SIG-M5 treated with dmso at 0.1 percent for 504 hours (cell line): Measurements from ENCODE around the gene TCF12.
"Not testable (repeated sequence)": the region's sequence is repeated elsewhere in the genome, so short reads cannot be mapped to it uniquely, and the experiment has no call there.

Source experiments
- DNase-seq: peaks from one replicate; lab custom pipeline; 2025; ENCODE audit not compliant: unreplicated experiment; lab: John Stamatoyannopoulos, UW

Gene TCF12

DNA sequence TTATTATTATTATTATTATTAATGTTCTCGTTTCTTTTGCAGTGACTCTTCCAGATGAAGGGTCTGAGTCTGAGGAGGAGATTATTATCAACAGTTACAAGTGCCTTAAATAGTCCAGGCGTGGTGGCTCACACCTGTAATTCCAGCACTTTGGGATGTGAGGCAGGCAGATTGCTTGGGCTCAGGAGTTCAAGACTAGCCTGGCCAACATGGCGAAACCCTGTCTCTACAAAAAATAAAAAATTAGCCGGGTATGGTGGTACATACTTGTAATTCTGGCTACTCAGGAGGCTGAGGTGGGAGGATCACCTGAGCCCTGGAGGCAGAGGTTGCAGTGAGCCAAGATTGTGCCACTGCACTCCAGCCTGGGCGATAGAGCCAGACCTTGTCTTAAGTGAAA lies 96.5 kb downstream of the TCF12 start:
- DNase-seq: not testable (repeated sequence)

DNA sequence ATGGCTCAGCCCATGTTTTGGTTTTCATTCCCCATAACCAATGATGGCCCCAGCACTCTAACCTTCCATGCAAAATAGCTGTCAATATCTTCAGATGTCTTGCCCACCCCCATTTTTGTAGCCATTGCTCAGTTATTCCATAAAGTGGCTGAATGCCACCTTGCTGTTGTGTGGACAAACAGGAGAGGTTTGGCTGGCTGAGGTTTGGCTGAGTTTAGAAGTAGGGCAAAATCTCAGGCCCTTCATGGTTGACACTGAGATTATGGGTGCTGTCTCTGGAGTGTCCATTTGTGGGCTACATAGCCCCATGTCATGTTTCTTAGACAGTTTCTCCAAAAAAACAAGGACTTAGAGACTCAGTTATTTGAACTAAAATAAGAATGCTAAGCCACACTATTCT lies 96.9 kb downstream of the TCF12 start:
- DNase-seq: no peak

DNA sequence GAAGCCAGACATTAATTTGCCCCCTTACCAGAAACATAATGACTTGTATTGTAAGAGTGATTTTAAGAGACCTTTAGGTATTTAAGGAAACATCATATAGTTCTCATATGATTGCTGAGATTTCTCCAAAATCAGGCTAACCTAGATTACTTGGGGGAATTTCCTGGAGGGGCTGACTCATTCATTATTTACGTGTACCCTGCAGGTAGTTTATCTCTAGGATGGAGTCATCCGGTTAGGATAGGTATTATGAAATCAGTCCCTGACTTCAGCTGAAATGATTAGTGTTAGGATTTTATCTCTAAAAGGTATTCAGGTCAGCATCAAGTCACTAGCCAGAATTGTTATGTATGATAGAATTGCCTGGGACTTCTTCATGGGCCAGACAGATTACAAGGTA lies 97.5 kb downstream of the TCF12 start:
- no peak for DNase-seq

DNA sequence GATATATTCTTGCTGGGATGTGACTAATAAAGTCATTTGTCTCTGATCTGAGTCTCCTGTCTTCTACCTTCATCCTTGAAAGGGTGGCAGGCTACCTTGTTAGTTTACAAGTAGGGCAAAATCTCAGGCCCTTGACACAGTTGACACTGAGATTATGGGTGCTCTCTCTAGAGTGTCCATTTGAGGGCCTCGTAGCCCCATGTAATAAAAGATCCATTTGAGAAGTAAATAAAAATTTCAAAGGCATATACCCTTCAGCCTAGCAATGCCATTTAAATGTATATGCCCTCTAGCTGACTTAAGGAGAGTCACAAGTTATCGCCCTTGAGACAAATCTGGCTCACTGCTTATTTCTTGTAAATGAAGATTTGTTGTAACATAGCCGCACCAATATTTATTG lies 98.6 kb downstream of the TCF12 start:
- DNase-seq: no peak

- no peak for DNase-seq
Observed at GRCh38 chr15:57018151-57018550, 99.7 kb downstream of the TCF12 start.

DNA sequence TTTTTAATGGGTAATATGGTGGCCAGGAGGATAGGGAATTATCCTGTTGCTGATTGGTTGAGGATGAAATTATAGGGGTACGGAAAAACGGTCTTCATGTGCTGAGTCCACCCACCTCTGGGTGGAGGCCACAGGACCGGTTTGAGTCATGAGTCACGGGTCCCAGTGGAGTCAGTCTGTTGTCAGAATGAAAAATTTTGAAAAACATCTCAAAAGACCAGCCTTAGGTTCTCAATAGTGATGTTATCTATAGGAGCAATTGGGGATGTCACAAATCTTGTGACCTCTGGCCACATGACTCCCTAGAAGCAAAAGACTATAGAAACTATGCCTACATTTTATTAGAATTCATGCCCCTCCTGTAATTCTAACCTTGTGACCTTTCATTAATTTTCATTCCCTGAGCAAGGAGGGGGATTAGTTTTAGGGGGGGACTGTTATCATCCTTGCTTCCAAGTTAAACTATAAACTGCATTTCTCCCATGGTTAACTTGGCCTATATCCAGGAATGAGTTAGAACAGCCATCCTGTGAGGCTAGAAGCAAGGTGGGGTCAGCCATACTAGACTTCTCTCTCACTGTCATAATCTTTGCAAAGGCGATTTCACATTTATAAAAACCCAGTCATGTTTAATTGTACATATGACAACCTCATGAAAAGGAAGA lies 101.2 kb downstream of the TCF12 start:
- DNase-seq: no peak

DNA sequence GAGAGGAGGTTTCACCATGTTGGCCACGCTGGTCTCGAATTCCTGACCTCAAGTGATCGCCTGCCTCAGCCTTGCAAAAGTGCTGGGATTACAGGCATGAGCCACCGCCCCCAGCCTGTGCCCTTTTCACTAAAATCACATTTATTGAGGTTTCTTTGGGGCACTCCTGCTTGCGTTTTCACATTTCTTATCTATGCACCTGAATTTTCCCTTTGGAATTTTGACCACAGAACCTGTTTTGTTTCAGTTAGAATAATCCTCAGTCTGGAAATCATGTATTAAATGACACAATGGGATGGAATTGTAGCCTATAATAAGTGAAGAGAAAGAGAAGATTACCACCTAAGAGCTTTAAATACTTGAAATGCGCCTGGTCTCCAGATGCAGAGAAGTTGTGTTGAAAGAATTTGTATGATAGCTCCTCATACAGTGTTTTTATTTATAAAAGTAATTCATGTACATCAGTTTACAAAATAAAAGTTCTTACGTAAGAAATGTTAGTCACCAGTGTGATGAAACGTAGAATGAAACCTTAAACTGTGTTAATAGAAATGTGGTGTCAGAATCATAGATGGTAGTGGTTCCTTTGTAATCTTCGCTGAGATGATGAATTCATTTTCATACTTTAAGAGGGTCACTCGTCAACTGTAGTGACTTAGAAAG lies 107.0 kb downstream of the TCF12 start:
- DNase-seq: peak; percentile 33

DNA sequence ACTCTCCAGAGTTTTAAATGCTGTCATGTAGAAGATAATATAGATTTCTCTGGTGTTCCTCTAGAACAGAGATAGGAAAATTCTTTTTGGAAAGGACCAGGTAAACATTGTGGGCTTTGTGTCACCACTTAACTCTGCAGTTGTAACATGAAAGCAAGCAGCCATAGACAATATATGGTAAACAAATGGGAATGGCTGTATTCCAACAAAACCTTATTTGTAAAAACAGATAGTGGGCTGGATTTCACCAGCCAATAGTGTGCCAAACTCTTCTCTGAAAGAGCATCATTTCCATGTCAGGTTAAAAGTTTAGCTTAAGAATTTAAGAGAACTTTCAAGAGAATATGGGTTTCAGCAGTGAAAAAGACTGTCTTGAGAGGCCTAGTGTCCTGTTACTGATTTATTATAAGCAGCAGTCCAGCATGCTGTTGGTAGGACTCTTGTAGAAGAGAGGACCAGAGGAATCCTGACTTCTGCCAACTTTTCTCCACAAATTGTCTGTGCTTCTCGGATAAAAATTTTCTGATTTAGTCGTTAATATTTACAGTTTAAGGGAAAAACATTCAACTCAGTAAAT lies 107.7 kb downstream of the TCF12 start:
- no peak for DNase-seq

DNA sequence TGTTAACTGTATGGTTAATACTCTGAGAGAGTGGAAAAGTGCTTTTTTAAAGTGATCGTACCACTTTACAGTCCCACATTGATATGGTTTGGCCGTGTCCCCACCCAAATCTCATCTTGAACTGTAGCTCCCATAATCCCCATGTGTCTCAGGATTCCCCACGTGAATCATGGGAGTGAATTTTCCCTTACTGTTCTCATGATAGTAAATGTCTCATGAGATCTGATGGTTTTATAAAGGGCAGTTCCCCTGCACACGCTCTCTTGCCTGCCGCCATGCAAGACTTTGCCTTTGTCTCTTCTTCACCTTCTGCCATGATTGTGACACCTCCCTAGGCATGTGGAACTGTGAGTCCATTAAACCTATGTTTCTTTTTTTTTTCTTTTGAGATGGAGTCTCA lies 109.2 kb downstream of the TCF12 start:
- no peak for DNase-seq

DNA sequence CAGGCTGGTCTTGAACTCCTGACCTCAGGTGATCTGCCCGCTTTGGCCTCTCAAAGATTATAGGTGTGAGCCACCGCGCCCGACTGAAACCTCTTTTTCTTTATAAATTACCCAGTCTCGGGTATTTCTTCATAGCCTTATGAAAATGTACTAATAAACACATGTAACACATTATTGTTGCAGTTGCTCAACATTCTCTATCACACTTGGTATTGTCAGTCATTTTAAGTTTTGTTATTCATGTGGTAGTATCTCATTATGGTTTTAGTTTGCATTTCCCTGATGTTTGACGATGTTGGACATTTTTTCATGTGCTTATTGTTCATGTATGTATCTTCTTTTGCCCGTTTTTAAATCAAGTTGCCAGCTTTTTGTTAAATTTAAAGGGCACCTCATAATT lies 109.7 kb downstream of the TCF12 start:
- DNase-seq: no peak

DNA sequence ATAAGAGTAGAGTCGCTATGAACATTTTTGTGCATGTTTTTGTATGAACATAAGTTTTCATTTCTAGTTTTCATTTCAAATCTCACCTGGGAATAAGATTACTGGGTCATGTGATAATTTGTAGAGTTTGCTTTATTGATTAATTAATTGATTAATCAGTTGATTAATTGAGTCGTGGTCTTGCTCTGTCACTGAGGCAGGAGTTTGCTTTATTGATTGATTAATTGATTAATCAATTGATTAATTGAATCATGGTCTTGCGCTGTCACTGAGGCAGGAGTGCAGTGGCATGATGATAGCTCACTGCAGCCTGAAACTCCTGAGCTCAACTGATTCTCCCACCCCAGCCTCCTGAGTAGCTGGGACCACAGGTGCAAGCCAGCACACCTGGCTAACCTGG lies 111.6 kb downstream of the TCF12 start:
- DNase-seq: no peak

- DNase-seq: no peak
Observed at GRCh38 chr15:57031082-57031481, 112.6 kb downstream of the TCF12 start.

- DNase-seq: peak; percentile 14
Observed at GRCh38 chr15:57031605-57032004, 113.2 kb downstream of the TCF12 start.

- no peak for DNase-seq
Observed at GRCh38 chr15:57032338-57032737, 113.9 kb downstream of the TCF12 start.

GRCh38 chr15:57033715-57034439 lies 115.4 kb downstream of the TCF12 start:
- no peak for DNase-seq

- no peak for DNase-seq
Observed at GRCh38 chr15:57034613-57035012, 116.2 kb downstream of the TCF12 start.

- DNase-seq: no peak
Observed at GRCh38 chr15:57035664-57036063, 117.2 kb downstream of the TCF12 start.

GRCh38 chr15:57036352-57036751 lies 117.9 kb downstream of the TCF12 start:
- DNase-seq: no peak

DNA sequence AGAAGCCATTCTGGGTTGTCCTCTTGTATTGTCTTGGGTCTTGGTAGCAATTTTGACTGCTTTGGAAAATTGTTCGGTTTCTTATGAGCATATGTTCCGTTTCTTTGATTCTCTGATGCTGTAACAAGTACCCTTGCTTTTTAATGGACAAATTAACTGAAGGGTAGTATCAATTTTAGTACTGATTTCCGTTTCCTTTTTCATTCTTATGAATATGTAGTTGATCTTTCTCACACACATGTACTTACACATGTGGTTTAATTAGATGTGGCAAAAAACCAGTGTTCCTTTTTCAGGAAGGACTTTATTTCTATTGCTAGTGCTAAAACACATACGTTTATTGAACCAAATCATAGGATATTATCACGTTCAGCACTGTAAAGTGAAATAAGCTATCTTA lies 119.1 kb downstream of the TCF12 start:
- no peak for DNase-seq

DNA sequence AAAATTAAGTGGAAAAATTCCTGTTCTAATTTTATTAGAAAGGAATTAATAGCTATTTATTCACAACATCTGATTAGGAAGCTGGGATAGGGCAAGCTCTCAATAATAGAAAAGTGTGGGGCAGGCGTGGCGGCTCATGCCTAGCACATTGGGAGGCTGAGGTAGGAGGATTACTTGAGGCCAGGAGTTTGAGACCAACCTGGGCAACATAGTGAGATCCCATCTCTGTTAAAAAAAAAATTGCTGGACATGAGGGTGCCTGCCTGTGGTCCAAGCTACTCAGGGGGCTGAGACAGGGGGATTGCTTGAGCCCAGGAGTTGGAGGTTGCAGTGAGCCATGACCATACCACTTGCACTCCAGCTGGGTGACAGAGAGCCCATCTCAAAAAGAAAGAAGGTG lies 119.6 kb downstream of the TCF12 start:
- no peak for DNase-seq

DNA sequence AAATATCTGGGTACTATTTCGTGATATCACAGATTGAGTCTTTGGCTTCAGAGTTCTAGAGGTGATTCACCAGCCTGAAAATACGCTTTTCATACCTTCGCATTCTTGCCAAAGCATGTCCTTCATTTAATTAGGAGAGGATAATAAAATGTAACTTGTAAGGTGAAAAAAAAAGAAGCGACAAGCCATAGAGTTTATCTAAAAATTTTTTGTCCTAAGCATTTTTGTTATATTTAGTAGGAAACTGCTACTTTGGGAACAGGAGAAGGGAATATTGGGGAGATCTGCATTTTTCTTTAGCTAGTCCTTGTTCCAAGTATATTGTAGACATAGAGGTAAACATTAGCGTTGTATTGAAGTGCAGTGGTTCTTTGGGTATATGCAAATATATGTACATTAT lies 120.1 kb downstream of the TCF12 start:
- no peak for DNase-seq

DNA sequence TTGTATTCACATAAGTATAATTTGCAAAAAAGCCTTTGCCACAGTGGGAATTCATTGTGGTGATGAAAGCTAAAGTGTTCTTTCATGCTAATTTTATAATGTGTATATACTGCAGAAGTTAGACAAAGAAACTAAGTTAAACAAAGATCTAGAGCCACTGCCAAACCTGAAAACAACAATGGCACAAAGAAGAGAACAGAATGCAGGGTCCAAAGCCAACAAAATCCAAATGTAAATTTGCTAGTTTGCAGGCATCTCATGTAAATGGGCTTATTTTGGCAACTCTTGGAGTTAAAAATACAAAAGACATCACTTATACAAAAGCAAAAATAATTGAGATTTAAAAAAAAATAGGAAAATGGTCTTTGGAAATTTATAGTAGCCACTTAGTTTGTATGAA lies 123.0 kb downstream of the TCF12 start:
- DNase-seq: no peak
